ENCODE data around the gene CCDC51.
"Not testable (repeated sequence)": the region's sequence is repeated elsewhere in the genome, so short reads cannot be mapped to it uniquely, and the experiment has no call there.

The CCDC51 gene

GRCh38 chr3:48465531-48466378 lies 25.8 kb upstream of the CCDC51 start:
- FAIRE-seq = peak; percentile 87

DNA sequence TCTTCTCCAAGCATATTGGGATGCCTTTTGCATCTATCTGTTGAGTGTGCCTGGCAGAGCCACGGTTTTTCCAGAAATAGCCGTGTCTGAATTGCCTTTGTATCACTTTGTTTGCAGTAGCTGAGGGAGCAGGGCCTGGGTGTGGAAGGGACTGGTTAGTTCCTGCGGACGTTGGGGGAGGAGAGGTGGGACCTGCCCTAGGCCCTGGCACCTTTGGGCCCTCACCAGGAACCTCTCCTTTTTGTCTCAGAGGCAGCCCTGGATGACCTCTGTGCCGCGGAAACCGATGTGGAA lies 25.3 kb upstream of the CCDC51 start:
- FAIRE-seq = no peak

- FAIRE-seq = no peak
These were observed 24.8 kb upstream of the CCDC51 start for GRCh38 chr3:48464713-48465221.

DNA sequence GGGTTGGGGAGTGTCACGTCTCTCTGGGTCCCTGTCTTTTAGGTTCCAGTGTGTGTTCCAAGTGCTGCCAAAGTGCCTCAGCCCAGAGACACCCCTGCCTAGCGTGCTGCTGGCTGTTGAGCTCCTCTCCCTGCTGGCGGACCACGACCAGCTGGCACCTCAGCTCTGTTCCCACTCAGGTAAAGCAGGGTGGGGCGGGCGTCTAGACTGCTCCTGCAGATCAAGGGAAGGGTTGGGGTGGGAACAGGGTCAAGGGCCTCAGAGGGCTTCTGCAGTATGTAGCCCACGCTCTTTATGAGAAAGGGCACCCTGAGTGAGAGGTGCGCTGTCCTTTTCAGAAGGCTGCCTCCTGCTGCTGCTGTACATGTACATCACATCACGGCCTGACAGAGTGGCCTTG lies 23.8 kb upstream of the CCDC51 start:
- no peak for FAIRE-seq

- not testable (repeated sequence) for FAIRE-seq
These were observed 21.8 kb upstream of the CCDC51 start for GRCh38 chr3:48461767-48462166.

DNA sequence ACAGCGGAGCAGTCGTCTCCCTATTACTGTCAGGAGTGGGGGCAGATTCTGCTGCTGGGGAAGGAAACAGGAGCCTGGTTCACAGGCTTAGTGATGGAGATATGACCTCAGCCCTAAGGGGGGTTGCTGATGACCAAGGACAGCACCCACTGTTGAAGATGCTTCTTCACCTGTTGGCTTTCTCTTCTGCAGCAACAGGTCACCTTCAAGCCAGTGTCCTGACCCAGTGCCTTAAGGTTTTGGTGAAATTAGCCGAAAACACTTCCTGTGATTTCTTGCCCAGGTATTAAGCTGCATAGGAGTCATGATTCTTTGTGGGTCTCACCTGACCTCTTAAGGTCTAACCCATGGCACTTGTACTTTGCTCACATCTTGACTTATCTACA lies 20.6 kb upstream of the CCDC51 start:
- no peak for FAIRE-seq

- no peak for FAIRE-seq
These were observed 20.0 kb upstream of the CCDC51 start for GRCh38 chr3:48459773-48460516.

GRCh38 chr3:48459331-48459730 lies 19.4 kb upstream of the CCDC51 start:
- FAIRE-seq = no peak

- no peak for FAIRE-seq
These were observed 16.5 kb upstream of the CCDC51 start for GRCh38 chr3:48456456-48456855.

GRCh38 chr3:48451270-48451669 lies 11.4 kb upstream of the CCDC51 start:
- FAIRE-seq = no peak

GRCh38 chr3:48446425-48447193 lies 6.7 kb upstream of the CCDC51 start, which contains the start of gene ATRIP:
Gene ATRIP (plus strand): TSS chr3:48446737. CDS start chr3:48446846, 109 bp downstream.
- FAIRE-seq = no peak

DNA sequence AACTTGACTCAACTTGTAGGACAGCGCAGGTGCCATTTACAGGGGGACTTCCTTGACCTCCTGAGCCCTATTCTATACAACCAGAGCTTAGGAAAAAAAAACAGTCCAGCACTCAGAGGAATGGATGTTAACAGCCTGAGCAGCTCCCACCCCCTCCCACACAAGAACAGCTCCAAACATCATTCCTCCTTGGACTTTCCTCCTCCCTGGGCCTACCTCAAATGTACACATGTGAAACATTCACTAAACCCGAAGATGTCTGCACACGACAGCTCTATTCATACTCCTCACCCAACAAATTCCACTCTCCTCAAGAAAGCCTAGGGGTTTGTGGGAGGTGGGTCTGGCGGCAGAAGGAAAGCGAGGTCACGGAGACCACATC lies 6.1 kb upstream of the CCDC51 start:
- FAIRE-seq = no peak

- no peak for FAIRE-seq
These were observed 5.5 kb upstream of the CCDC51 start for GRCh38 chr3:48445277-48445882.

- no peak for FAIRE-seq
These were observed 2.0 kb upstream of the CCDC51 start for GRCh38 chr3:48441940-48442339.

DNA sequence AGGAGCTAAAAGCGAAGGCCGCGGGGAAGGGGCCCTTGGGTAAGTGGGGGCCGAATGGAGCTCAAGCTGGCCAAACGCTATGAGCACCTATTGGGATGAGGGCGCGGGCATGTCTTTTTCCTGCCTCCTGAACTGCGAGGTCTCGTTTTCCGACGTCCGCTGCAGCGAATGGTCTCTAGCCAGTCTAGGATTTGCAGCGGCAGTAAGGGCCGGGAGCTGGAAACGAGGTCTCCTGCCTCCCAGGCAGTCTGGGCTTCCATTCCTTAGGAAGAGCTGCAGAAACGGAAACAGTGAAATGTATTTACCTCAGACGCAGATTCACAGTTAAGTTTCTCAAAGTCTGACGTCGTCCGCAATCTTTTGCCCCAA lies 655 bp upstream of the CCDC51 start:
- FAIRE-seq = no peak

- no peak for FAIRE-seq
These were observed 2.1 kb downstream of the CCDC51 start for GRCh38 chr3:48437812-48438211.

GRCh38 chr3:48436855-48437254 lies 3.1 kb downstream of the CCDC51 start:
- FAIRE-seq = no peak

- no peak for FAIRE-seq
These were observed 3.5 kb downstream of the CCDC51 start for GRCh38 chr3:48436477-48436787.

DNA sequence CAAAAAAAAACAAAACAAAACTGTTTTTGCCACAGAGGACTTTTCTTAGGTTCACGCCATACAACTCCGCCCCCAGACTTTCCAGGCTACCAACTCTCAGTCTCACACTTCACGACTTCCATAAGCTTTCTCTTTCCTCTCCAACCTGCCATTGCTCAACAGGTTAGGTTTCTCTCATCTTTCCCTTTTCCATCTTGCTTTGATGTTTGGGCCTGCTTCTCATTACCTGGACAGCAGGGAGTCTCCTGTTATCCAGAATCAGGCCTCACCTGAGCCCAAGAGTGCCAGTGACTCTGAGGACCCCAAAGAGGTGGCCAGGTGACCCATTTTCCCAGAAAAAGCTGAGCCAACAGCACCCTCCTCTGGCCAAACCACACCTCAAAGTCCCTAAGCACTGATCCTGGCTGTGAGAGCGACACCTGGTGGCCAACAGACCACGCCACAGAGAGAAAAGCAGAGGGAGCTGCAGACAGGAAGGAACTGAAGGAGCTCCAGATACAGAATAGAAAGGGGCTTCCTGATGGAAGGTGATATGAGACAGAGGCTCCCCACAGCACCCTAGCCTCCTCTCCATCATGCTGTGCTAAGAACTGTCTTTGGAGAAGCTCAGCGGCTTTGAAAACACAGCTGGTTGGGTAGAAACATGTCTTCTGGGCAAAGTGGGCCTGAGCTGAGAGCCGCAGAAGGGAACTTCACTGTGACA lies 4.0 kb downstream of the CCDC51 start:
- FAIRE-seq = peak; percentile 42

- FAIRE-seq = no peak
These were observed 4.7 kb downstream of the CCDC51 start for GRCh38 chr3:48435223-48435595.

GRCh38 chr3:48434591-48435222 lies 5.2 kb downstream of the CCDC51 start:
- no peak for FAIRE-seq

DNA sequence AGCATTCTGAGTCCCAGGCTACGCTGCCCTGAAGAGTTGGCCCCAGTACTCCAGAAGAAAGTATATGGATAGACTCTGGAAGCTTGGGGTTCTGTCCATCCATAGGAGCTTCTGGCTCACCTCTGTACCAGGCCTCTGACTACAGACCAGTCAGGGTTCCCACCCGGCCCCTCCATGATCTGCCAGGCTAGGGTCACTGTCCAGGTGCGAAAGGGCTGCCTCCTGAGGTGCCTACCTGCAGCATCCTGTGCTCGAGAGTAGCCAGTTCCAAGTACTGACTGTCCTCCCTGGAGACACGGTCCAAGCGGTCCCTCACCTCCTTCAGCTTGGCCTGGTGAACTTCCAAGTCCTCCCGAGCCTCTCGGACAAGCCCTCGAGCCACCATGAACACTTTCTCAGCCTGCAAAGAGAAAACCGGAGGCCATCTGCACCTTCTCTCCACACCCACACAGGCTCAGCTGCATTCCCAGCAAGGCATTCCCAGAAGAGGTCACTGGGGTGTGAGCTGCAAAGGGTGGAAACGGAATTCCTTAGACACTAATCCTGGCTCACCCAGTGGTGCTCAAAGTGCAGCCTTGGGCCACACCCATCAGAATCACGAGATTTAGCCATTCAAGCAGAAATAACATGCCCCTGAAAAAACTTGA lies 6.3 kb downstream of the CCDC51 start:
- FAIRE-seq = no peak

Measured in TTC549 (cell line).